Activated naive CD4-positive, alpha-beta T cell treated with anti-CD3 and anti-CD28 coated beads, Interleukin-2, amount 50 U/mL, for 24 hours (primary cell): ENCODE results near the gene LAMA3.

Source experiments
- H3K27ac Mint-ChIP-seq: one replicate; pipeline ENCODE4 v1.8.0; 2021; ENCODE audit warnings: mild to moderate bottlenecking, mixed read lengths
- H3K27me3 Mint-ChIP-seq: one replicate; pipeline ENCODE4 v1.8.0; 2021; ENCODE audit warnings: mixed read lengths
- H3K36me3 Mint-ChIP-seq: one replicate; pipeline ENCODE4 v1.8.0; 2021; ENCODE audit warnings: mixed read lengths
- H3K4me1 Mint-ChIP-seq: one replicate; pipeline ENCODE4 v1.8.0; 2021; ENCODE audit warnings: mixed read lengths
- H3K4me3 Mint-ChIP-seq: one replicate; pipeline ENCODE4 v1.8.0; 2021; ENCODE audit warnings: mild to moderate bottlenecking, mixed read lengths
- H3K9me3 Mint-ChIP-seq: one replicate; pipeline ENCODE4 v1.8.0; 2021; ENCODE audit warnings: mixed read lengths

The LAMA3 gene

GRCh38 chr18:23798824-23799223 is 109.6 kb downstream of the LAMA3 start:
- Mint-ChIP-seq H3K4me3 (no peak overlapping the region), H3K36me3 (no peaks in the 10 kb centered on the region), H3K27me3 (no peaks in the 10 kb centered on the region), H3K27ac (no peak overlapping the region), H3K9me3 (no peaks in the 10 kb centered on the region), H3K4me1 (no peaks in the 10 kb centered on the region)

GRCh38 chr18:23799540-23799939 is 110.3 kb downstream of the LAMA3 start:
- no peak overlapping the region for H3K4me3 Mint-ChIP-seq
- no peaks in the 10 kb centered on the region for H3K4me1 Mint-ChIP-seq
- no peak overlapping the region for H3K27ac Mint-ChIP-seq
- H3K9me3 Mint-ChIP-seq = no peaks in the 10 kb centered on the region
- no peaks in the 10 kb centered on the region for H3K27me3 Mint-ChIP-seq
- no peaks in the 10 kb centered on the region for H3K36me3 Mint-ChIP-seq

GRCh38 chr18:23800902-23801301 is 111.6 kb downstream of the LAMA3 start:
- no peak overlapping the region for H3K4me3 Mint-ChIP-seq
- no peaks in the 10 kb centered on the region for H3K4me1 Mint-ChIP-seq
- H3K27ac Mint-ChIP-seq = no peak overlapping the region
- H3K27me3 Mint-ChIP-seq = no peaks in the 10 kb centered on the region
- H3K36me3 Mint-ChIP-seq = no peaks in the 10 kb centered on the region
- no peaks in the 10 kb centered on the region for H3K9me3 Mint-ChIP-seq

- no peaks in the 10 kb centered on the region for H3K27me3 Mint-ChIP-seq
- no peaks in the 10 kb centered on the region for H3K4me1 Mint-ChIP-seq
- no peak overlapping the region for H3K4me3 Mint-ChIP-seq
- H3K27ac Mint-ChIP-seq = no peak overlapping the region
- H3K36me3 Mint-ChIP-seq = no peaks in the 10 kb centered on the region
- H3K9me3 Mint-ChIP-seq = no peaks in the 10 kb centered on the region
These were observed 113.6 kb downstream of the LAMA3 start for GRCh38 chr18:23802817-23803216.

- Mint-ChIP-seq H3K27ac (no peak overlapping the region), H3K4me1 (no peaks in the 10 kb centered on the region), H3K9me3 (no peaks in the 10 kb centered on the region), H3K4me3 (no peak overlapping the region), H3K36me3 (no peaks in the 10 kb centered on the region), H3K27me3 (no peaks in the 10 kb centered on the region)
These were observed 114.5 kb downstream of the LAMA3 start for GRCh38 chr18:23803755-23804154.

GRCh38 chr18:23805898-23806297 is 116.6 kb downstream of the LAMA3 start:
- Mint-ChIP-seq H3K4me3 (no peak overlapping the region), H3K36me3 (no peaks in the 10 kb centered on the region), H3K27me3 (no peaks in the 10 kb centered on the region), H3K4me1 (peaks cover 14% of the 10 kb centered on the region), H3K9me3 (no peaks in the 10 kb centered on the region), H3K27ac (no peak overlapping the region)

GRCh38 chr18:23809415-23809814 is 120.2 kb downstream of the LAMA3 start:
- peaks cover 27% of the 10 kb centered on the region for H3K4me1 Mint-ChIP-seq
- no peaks in the 10 kb centered on the region for H3K36me3 Mint-ChIP-seq
- no peaks in the 10 kb centered on the region for H3K9me3 Mint-ChIP-seq
- no peak overlapping the region for H3K27ac Mint-ChIP-seq
- H3K4me3 Mint-ChIP-seq = no peak overlapping the region
- no peaks in the 10 kb centered on the region for H3K27me3 Mint-ChIP-seq

GRCh38 chr18:23810396-23810795 is 121.1 kb downstream of the LAMA3 start:
- Mint-ChIP-seq H3K4me3 (no peak overlapping the region), H3K27ac (no peak overlapping the region), H3K4me1 (peaks cover 27% of the 10 kb centered on the region), H3K9me3 (no peaks in the 10 kb centered on the region), H3K27me3 (no peaks in the 10 kb centered on the region), H3K36me3 (no peaks in the 10 kb centered on the region)

GRCh38 chr18:23811176-23811575 is 121.9 kb downstream of the LAMA3 start:
- Mint-ChIP-seq H3K36me3 (no peaks in the 10 kb centered on the region), H3K27me3 (no peaks in the 10 kb centered on the region), H3K4me1 (peaks cover 27% of the 10 kb centered on the region), H3K4me3 (no peak overlapping the region), H3K9me3 (no peaks in the 10 kb centered on the region), H3K27ac (no peak overlapping the region)

GRCh38 chr18:23812546-23813440 is 123.5 kb downstream of the LAMA3 start:
- H3K4me3 Mint-ChIP-seq = no peak overlapping the region
- H3K27me3 Mint-ChIP-seq = no peaks in the 10 kb centered on the region
- peaks cover 27% of the 10 kb centered on the region for H3K4me1 Mint-ChIP-seq
- no peaks in the 10 kb centered on the region for H3K9me3 Mint-ChIP-seq
- H3K36me3 Mint-ChIP-seq = no peaks in the 10 kb centered on the region
- peak overlapping the region; percentile 12 for H3K27ac Mint-ChIP-seq

GRCh38 chr18:23814991-23815614 is 125.8 kb downstream of the LAMA3 start:
- Mint-ChIP-seq H3K4me1 (peaks cover 21% of the 10 kb centered on the region), H3K4me3 (no peak overlapping the region), H3K27me3 (no peaks in the 10 kb centered on the region), H3K36me3 (no peaks in the 10 kb centered on the region), H3K9me3 (no peaks in the 10 kb centered on the region), H3K27ac (no peak overlapping the region)

GRCh38 chr18:23816021-23816420 is 126.8 kb downstream of the LAMA3 start:
- Mint-ChIP-seq H3K4me3 (no peak overlapping the region), H3K27me3 (no peaks in the 10 kb centered on the region), H3K9me3 (no peaks in the 10 kb centered on the region), H3K36me3 (no peaks in the 10 kb centered on the region), H3K4me1 (peaks cover 12% of the 10 kb centered on the region), H3K27ac (no peak overlapping the region)

- H3K36me3 Mint-ChIP-seq = no peaks in the 10 kb centered on the region
- no peaks in the 10 kb centered on the region for H3K27me3 Mint-ChIP-seq
- no peaks in the 10 kb centered on the region for H3K9me3 Mint-ChIP-seq
- H3K4me3 Mint-ChIP-seq = no peak overlapping the region
- peaks cover 6% of the 10 kb centered on the region for H3K4me1 Mint-ChIP-seq
- no peak overlapping the region for H3K27ac Mint-ChIP-seq
These were observed 127.5 kb downstream of the LAMA3 start for GRCh38 chr18:23816740-23817139.

- H3K4me3 Mint-ChIP-seq = no peak overlapping the region
- H3K27me3 Mint-ChIP-seq = no peaks in the 10 kb centered on the region
- H3K4me1 Mint-ChIP-seq = no peaks in the 10 kb centered on the region
- H3K27ac Mint-ChIP-seq = no peak overlapping the region
- no peaks in the 10 kb centered on the region for H3K9me3 Mint-ChIP-seq
- H3K36me3 Mint-ChIP-seq = no peaks in the 10 kb centered on the region
These were observed 129.7 kb downstream of the LAMA3 start for GRCh38 chr18:23819001-23819400.

GRCh38 chr18:23822590-23823385 is 133.5 kb downstream of the LAMA3 start:
- Mint-ChIP-seq H3K9me3 (no peaks in the 10 kb centered on the region), H3K4me3 (no peak overlapping the region), H3K4me1 (peaks cover 29% of the 10 kb centered on the region), H3K27me3 (no peaks in the 10 kb centered on the region), H3K36me3 (no peaks in the 10 kb centered on the region), H3K27ac (no peak overlapping the region)

- H3K27ac Mint-ChIP-seq = no peak overlapping the region
- no peaks in the 10 kb centered on the region for H3K36me3 Mint-ChIP-seq
- H3K9me3 Mint-ChIP-seq = no peaks in the 10 kb centered on the region
- H3K4me3 Mint-ChIP-seq = no peak overlapping the region
- no peaks in the 10 kb centered on the region for H3K27me3 Mint-ChIP-seq
- peaks cover 42% of the 10 kb centered on the region for H3K4me1 Mint-ChIP-seq
These were observed 135.0 kb downstream of the LAMA3 start for GRCh38 chr18:23824240-23824639.
